GM23338 (cell line): ENCODE measurements around the gene USP48. TPM values are rescaled to one million over a fixed set of nuclear protein-coding genes. Genes with fewer than 3 reads are reported as not detected.

Source experiments
- ATAC-seq: fragments of 200-7000 bp; cut with Tn5 transposase; 3 replicates; pipeline ENCODE4 v1.9.1; 2020
- DNase-seq: peaks from one replicate; pipeline ENCODE4 v3.0.0-alpha.2; 2015; ENCODE audit warnings: low spot score
- H2AFZ ChIP-seq: fragments of 200-600 bp; sonication (generic); 2 replicates; pipeline ENCODE4 v1.8.0; 2016; ENCODE audit warnings: antibody characterized with exemption, mild to moderate bottlenecking, moderate library complexity
- H3F3A ChIP-seq: fragments of 200-600 bp; sonication (generic); replicated peaks from 2 replicates; pipeline ENCODE4 v1.8.0; 2017; ENCODE audit warnings: antibody characterized with exemption, mixed run types, low read depth
- H3K27ac ChIP-seq: fragments of 200-600 bp; sonication (generic); 2 replicates; pipeline ENCODE4 v1.6.1; 2016; ENCODE audit warnings: low read depth
- H3K27me3 ChIP-seq: fragments of 200-600 bp; sonication (generic); 2 replicates; pipeline ENCODE4 v1.8.0; 2016; ENCODE audit warnings: mild to moderate bottlenecking, mixed run types, moderate library complexity; ENCODE audit not compliant: insufficient read depth
- H3K36me3 ChIP-seq: fragments of 200-600 bp; sonication (generic); 2 replicates; pipeline ENCODE4 v1.8.0; 2016; ENCODE audit warnings: mild to moderate bottlenecking; ENCODE audit not compliant: insufficient read depth
- H3K4me1 ChIP-seq: fragments of 200-600 bp; sonication (generic); 2 replicates; pipeline ENCODE4 v1.8.0; 2016; ENCODE audit warnings: mild to moderate bottlenecking, moderate library complexity; ENCODE audit not compliant: insufficient read depth
- H3K4me2 ChIP-seq: fragments of 200-600 bp; sonication (generic); 2 replicates; pipeline ENCODE4 v1.7.1; 2017; ENCODE audit warnings: mixed run types
- H3K4me3 ChIP-seq: fragments of 200-600 bp; sonication (generic); 2 replicates; pipeline ENCODE4 v1.6.1; 2016; ENCODE audit warnings: mixed run types
- H3K79me2 ChIP-seq: fragments of 200-600 bp; sonication (generic); replicated peaks from 2 replicates; pipeline ENCODE4 v1.8.0; 2017; ENCODE audit warnings: mild to moderate bottlenecking; ENCODE audit not compliant: insufficient read depth
- H3K9me2 ChIP-seq: fragments of 200-600 bp; sonication (generic); 2 replicates; pipeline ENCODE4 v1.8.0; 2017; ENCODE audit not compliant: insufficient read depth
- H4K20me1 ChIP-seq: fragments of 200-600 bp; sonication (generic); replicated peaks from 2 replicates; pipeline ENCODE4 v1.8.0; 2017; ENCODE audit warnings: mild to moderate bottlenecking; ENCODE audit not compliant: insufficient read depth
- H3K27ac Mint-ChIP-seq: 2 replicates; pipeline ENCODE4 v1.8.0; 2020; ENCODE audit warnings: inconsistent platforms, mild to moderate bottlenecking, moderate library complexity, mixed read lengths
- H3K27me3 Mint-ChIP-seq: 3 replicates; pipeline ENCODE4 v1.8.0; 2022; ENCODE audit warnings: low read depth, mild to moderate bottlenecking, moderate library complexity, mixed read lengths, inconsistent platforms; ENCODE audit not compliant: insufficient read depth, poor library complexity
- H3K36me3 Mint-ChIP-seq: 3 replicates; pipeline ENCODE4 v1.8.0; 2021; ENCODE audit warnings: low read depth, mild to moderate bottlenecking, inconsistent platforms, moderate library complexity, mixed read lengths
- H3K4me1 Mint-ChIP-seq: 3 replicates; pipeline ENCODE4 v1.8.0; 2020; ENCODE audit warnings: mild to moderate bottlenecking, inconsistent platforms, mixed read lengths
- H3K4me3 Mint-ChIP-seq: 3 replicates; pipeline ENCODE4 v1.8.0; 2021; ENCODE audit warnings: moderate library complexity, mild to moderate bottlenecking, inconsistent platforms, mixed read lengths
- H3K9me3 Mint-ChIP-seq: 3 replicates; pipeline ENCODE4 v1.8.0; 2020; ENCODE audit warnings: moderate library complexity, mild to moderate bottlenecking, inconsistent platforms, mixed read lengths
- CREB1 ChIP-seq: fragments of 250-450 bp; sonication (Bioruptor Pico); IDR thresholded peaks from 2 replicates; pipeline ENCODE4 v1.5.0; 2020; ENCODE audit warnings: low read depth, mild to moderate bottlenecking, moderate library complexity
- CTCF ChIP-seq, 2 experiments: fragments of 200-600 bp in 1 of 2; sonication (generic) in 1 of 2; conservative IDR thresholded peaks; 2 replicates each; pipeline versions ENCODE4 v1.5.1 to v1.6.1; 2016 to 2017; ENCODE audit warnings: antibody characterized with exemption in 2 of 2, low read depth in 2 of 2, mild to moderate bottlenecking in 2 of 2, moderate library complexity in 1 of 2
- EZH2phosphoT487 ChIP-seq: fragments of 200-600 bp; sonication (generic); IDR thresholded peaks from one replicate; pipeline ENCODE4 v1.8.1; 2018; ENCODE audit warnings: antibody characterized with exemption; ENCODE audit not compliant: unreplicated experiment
- POLR2AphosphoS5 ChIP-seq: IDR thresholded peaks from 2 replicates; pipeline ENCODE4 v1.6.1; 2016; ENCODE audit warnings: antibody characterized with exemption, low read depth
- ZNF114 ChIP-seq: fragments of 250-450 bp; sonication (Bioruptor Pico); IDR thresholded peaks from 2 replicates; pipeline ENCODE4 v1.5.0; 2020; ENCODE audit warnings: mild to moderate bottlenecking, moderate library complexity
- polyA plus RNA-seq: library from polyadenylated mRNA; unstranded; fragments of >200 nt; fragmentation: Nextera tagmentation; extraction: Ambion mirVana; gene quantifications from 2 replicates; pipeline ENCODE4 v1.2.1, GENCODE V29; 2016
- total RNA-seq: library from RNA; depleted of rRNA; stranded (reverse); fragments of >200 nt; shearing (Covaris generic); gene quantifications from 2 replicates; pipeline ENCODE4 v1.2.3, GENCODE V29; 2014

USP48 gene
- total and polyA plus RNA-seq, 2 experiments from 2014 or later, result 85.9 to 151 TPM

GRCh38 chr1:21663951-21664805, 118.8 kb downstream of the USP48 start:
- Histone ChIP-seq H3K79me2 (no peaks in the 10 kb centered on the region), H3K27me3 (peaks cover 32% of the 10 kb centered on the region), H3F3A (no peaks in the 10 kb centered on the region), H2AFZ (0 out of 2 replicates have a peak overlapping the region, but pooled peaks have one; percentile 28), H3K4me3 (no peak overlapping the region), H3K4me2 (no peak overlapping the region), H3K27ac (no peak overlapping the region), H3K4me1 (no peaks in the 10 kb centered on the region; the same call in 1 of the 2 replicates), H3K36me3 (no peaks in the 10 kb centered on the region), H3K9me2 (no peaks in the 10 kb centered on the region), H4K20me1 (no peaks in the 10 kb centered on the region)
- peaks cover 30% of the 10 kb centered on the region for H3K27me3 Mint-ChIP-seq
- no peak for TF ChIP-seq CTCF (conservative IDR thresholded peaks at IDR 0.05; ENCODE audit: low read depth in 2 of 2)
- H3K4me1 Mint-ChIP-seq, result peaks cover 20% of the 10 kb centered on the region
- ATAC-seq, result no peak; the same call in 2 of the 3 replicates
- H3K4me3 Mint-ChIP-seq, result no peak overlapping the region
- H3K36me3 Mint-ChIP-seq, result no peaks in the 10 kb centered on the region
- peak; percentile 49 for DNase-seq
- H3K27ac Mint-ChIP-seq, result peak overlapping the region; percentile 68; the same call in 1 of the 2 replicates
- H3K9me3 Mint-ChIP-seq, result no peaks in the 10 kb centered on the region

- Mint-ChIP-seq H3K4me1 (peaks cover 20% of the 10 kb centered on the region), H3K4me3 (no peak overlapping the region), H3K27me3 (peaks cover 29% of the 10 kb centered on the region), H3K36me3 (no peaks in the 10 kb centered on the region), H3K27ac (peak overlapping the region; percentile 68; the same call in 1 of the 2 replicates), H3K9me3 (no peaks in the 10 kb centered on the region)
- TF ChIP-seq POLR2AphosphoS5 (no peak), EZH2phosphoT487 (no peak), CTCF (conservative IDR thresholded peaks at IDR 0.05; ENCODE audit: low read depth in 2 of 2) (no peak), CREB1 (CRISPR knock-in tag) (no peak), ZNF114 (CRISPR knock-in tag) (no peak)
- Histone ChIP-seq H3K4me3 (no peak overlapping the region), H3K79me2 (no peaks in the 10 kb centered on the region), H3K4me1 (no peaks in the 10 kb centered on the region; the same call in 1 of the 2 replicates), H3F3A (0 out of 2 replicates have a peak, but pooled peaks cover under 1% of the 10 kb centered on the region), H4K20me1 (no peaks in the 10 kb centered on the region), H3K4me2 (no peak overlapping the region), H3K27ac (no peak overlapping the region), H3K9me2 (no peaks in the 10 kb centered on the region), H3K27me3 (peaks cover 25% of the 10 kb centered on the region), H2AFZ (0 out of 2 replicates have a peak overlapping the region, but pooled peaks have one; percentile 28), H3K36me3 (no peaks in the 10 kb centered on the region)
- ATAC-seq (peak; percentile 9; the same call in 2 of the 3 replicates), DNase-seq (no peak)
These were observed 119.5 kb downstream of the USP48 start for GRCh38 chr1:21663248-21663950.
